K562 (cell line): ENCODE results near the gene GNAZ. TPM values are rescaled to one million over a fixed set of nuclear protein-coding genes. Genes with fewer than 3 reads are reported as not detected.

Experiments used
- ATAC-seq: fragments of 200-7000 bp; cut with Tn5 transposase; 3 replicates; pipeline ENCODE4 v1.9.1; 2020; ENCODE audit warnings: moderate library complexity
- BruUV-seq: library from RNA; stranded (reverse); fragments of 400-500 nt; replicated peaks from 2 replicates; lab custom pipeline; 2021; lab: Mats Ljungman, UMichigan
- CTCF ChIA-PET: fragments of 300-600 bp; formaldehyde crosslinking; extraction: SDS; loops from one replicate; lab custom pipeline; 2021; ENCODE audit warnings: low intra/inter-chr PET ratio; lab: Yijun Ruan, JAX
- POLR2A ChIA-PET: fragments of 300-600, 350-650 bp; sonication (Branson Sonifier 250); formaldehyde crosslinking; extraction: SDS; loops from one replicate; lab custom pipeline; 2021; ENCODE audit warnings: antibody characterized with exemption, inconsistent platforms; lab: Yijun Ruan, JAX
- DNase-seq, 4 experiments: peaks; one replicate each; pipeline versions ENCODE4 v3.0.0 to v3.0.0-alpha.2; 2011 to 2018; ENCODE audit warnings: low spot score in 3 of 4, mixed read lengths in 3 of 4; ENCODE audit errors: extremely low read depth in 1 of 4
- FAIRE-seq: peaks from 2 replicates; lab custom pipeline; 2011; peaks lifted over from hg19 to GRCh38; lab: Jason Lieb, UNC
- H2AFZ ChIP-seq: 2 replicates; pipeline ENCODE4 v1.6.0; 2011; ENCODE audit warnings: low read depth, low read length, control low read depth, inconsistent platforms
- H3K27ac ChIP-seq: fragments of 200-600 bp; 3 replicates; pipeline ENCODE4 v1.8.0; 2011; ENCODE audit warnings: low read depth, mild to moderate bottlenecking, control low read depth, inconsistent platforms, low read length, moderate library complexity, mixed read lengths; ENCODE audit errors: extremely low read depth
- H3K27me3 ChIP-seq, 2 experiments: fragments of 300-600 bp in 1 of 2; 2 replicates in 1 of 2; 3 replicates in 1 of 2; pipeline versions ENCODE4 v1.6.0 to v1.8.0; 2011; ENCODE audit warnings: inconsistent platforms in 2 of 2, low read length in 2 of 2, mild to moderate bottlenecking in 1 of 2, mixed read lengths in 1 of 2, moderate library complexity in 1 of 2; ENCODE audit not compliant: control insufficient read depth in 2 of 2, insufficient read depth in 2 of 2
- H3K36me3 ChIP-seq: fragments of 300-600 bp; 3 replicates; pipeline ENCODE4 v1.8.0; 2011; ENCODE audit warnings: mild to moderate bottlenecking, low read length, inconsistent platforms; ENCODE audit not compliant: control insufficient read depth, insufficient read depth
- H3K4me1 ChIP-seq, 2 experiments: fragments of 200-600 bp in 1 of 2; replicated peaks in 1 of 2; 2 replicates in 1 of 2; 3 replicates in 1 of 2; pipeline versions ENCODE4 v1.5.1 to v1.8.0; 2011; ENCODE audit warnings: inconsistent platforms in 2 of 2, low read length in 2 of 2, mild to moderate bottlenecking in 1 of 2, mixed read lengths in 1 of 2, moderate library complexity in 1 of 2; ENCODE audit not compliant: control insufficient read depth in 2 of 2, insufficient read depth in 2 of 2
- H3K4me2 ChIP-seq: 2 replicates; pipeline ENCODE4 v1.6.1; 2011; ENCODE audit warnings: low read length, control low read depth, inconsistent platforms, mixed read lengths; ENCODE audit not compliant: insufficient read depth
- H3K4me3 ChIP-seq: fragments of 200-600 bp; sonication (generic), shearing (Covaris generic); 2 replicates; pipeline ENCODE4 v1.5.1; 2016; ENCODE audit warnings: control low read depth, inconsistent platforms
- H3K79me2 ChIP-seq: fragments of 200-600 bp; 3 replicates; pipeline ENCODE4 v1.8.0; 2011; ENCODE audit warnings: low read length, inconsistent platforms; ENCODE audit not compliant: control insufficient read depth, insufficient read depth
- H3K9ac ChIP-seq, 2 experiments: 2 replicates each; pipeline versions ENCODE4 v1.6.0 to v1.6.1; 2011; ENCODE audit warnings: low read depth in 2 of 2, low read length in 2 of 2, control low read depth in 1 of 2, inconsistent platforms in 1 of 2, mild to moderate bottlenecking in 1 of 2, mixed read lengths in 1 of 2; ENCODE audit not compliant: insufficient read depth in 1 of 2
- H3K9me1 ChIP-seq: one replicate; pipeline ENCODE4 v1.6.0; 2011; ENCODE audit warnings: inconsistent platforms, mild to moderate bottlenecking, low read length, moderate library complexity; ENCODE audit not compliant: control insufficient read depth, insufficient read depth
- H3K9me3 ChIP-seq: replicated peaks from 2 replicates; pipeline ENCODE4 v1.5.1; 2011; ENCODE audit warnings: low read depth, low read length, inconsistent platforms; ENCODE audit not compliant: control insufficient read depth, insufficient read depth
- H4K20me1 ChIP-seq: replicated peaks from 2 replicates; pipeline ENCODE4 v1.6.1; 2011; ENCODE audit warnings: low read length, inconsistent platforms, mixed read lengths; ENCODE audit not compliant: control insufficient read depth, insufficient read depth
- CBFA2T2 ChIP-seq: fragments of 450-650 bp; conservative IDR thresholded peaks from 2 replicates; pipeline ENCODE4 v1.6.1; 2017; ENCODE audit warnings: mild to moderate bottlenecking
- CHD2 ChIP-seq: IDR thresholded peaks from 2 replicates; pipeline ENCODE4 v1.6.1; 2011; ENCODE audit warnings: low read depth, low read length
- FUS ChIP-seq: fragments of 200-400 bp; formaldehyde crosslinking; optimal IDR thresholded peaks from 2 replicates; pipeline ENCODE3; 2017; ENCODE audit warnings: low read depth, low read length
- LEF1 ChIP-seq: fragments of 450-650 bp; IDR thresholded peaks from 2 replicates; pipeline ENCODE4 v1.6.1; 2016; ENCODE audit warnings: mild to moderate bottlenecking
- MAFG ChIP-seq: fragments of 450-650 bp; conservative IDR thresholded peaks from 2 replicates; pipeline ENCODE4 v1.6.1; 2016; ENCODE audit warnings: missing genetic modification characterization, missing compliant biosample characterization
- MCM2 ChIP-seq: fragments of 450-650 bp; IDR thresholded peaks from 2 replicates; pipeline ENCODE4 v1.6.1; 2017; ENCODE audit warnings: low read depth, mild to moderate bottlenecking
- MCM5 ChIP-seq: fragments of 450-650 bp; IDR thresholded peaks from 2 replicates; pipeline ENCODE4 v1.6.1; 2016; ENCODE audit warnings: low read depth
- MLX ChIP-seq, 2 experiments: fragments of 450-650 bp in 1 of 2; sonication (generic) in 1 of 2; formaldehyde crosslinking; conservative IDR thresholded peaks; 2 replicates each; pipeline versions ENCODE4 v1.4.0 to v1.8.1; 2020 to 2022; ENCODE audit warnings: mild to moderate bottlenecking in 1 of 2, missing genetic modification reagents in 1 of 2
- RAD21 ChIP-seq, 2 experiments: fragments of 250-450 bp in 1 of 2; fragments of 450-650 bp in 1 of 2; sonication (Bioruptor Pico) in 1 of 2; formaldehyde crosslinking in 1 of 2; IDR thresholded peaks in 1 of 2; conservative IDR thresholded peaks in 1 of 2; 2 replicates each; pipeline versions ENCODE4 v1.4.0 to v1.8.0; 2020 to 2022; ENCODE audit warnings: mild to moderate bottlenecking in 2 of 2, moderate library complexity in 1 of 2
- TEAD4 ChIP-seq, 2 experiments: sonication (generic) in 1 of 2; formaldehyde crosslinking in 1 of 2; IDR thresholded peaks; 2 replicates each; pipeline versions ENCODE4 v1.6.1 to v1.8.0; 2012 to 2022; ENCODE audit warnings: borderline replicate concordance in 1 of 2, inconsistent platforms in 1 of 2, low read length in 1 of 2, mild to moderate bottlenecking in 1 of 2, missing genetic modification reagents in 1 of 2
- ZBTB7A ChIP-seq: IDR thresholded peaks from 2 replicates; pipeline ENCODE4 v1.6.1; 2011; ENCODE audit warnings: low read depth, mild to moderate bottlenecking, low read length, moderate library complexity, borderline replicate concordance; ENCODE audit not compliant: control insufficient read depth
- ZNF232 ChIP-seq: sonication (generic); formaldehyde crosslinking; IDR thresholded peaks from 2 replicates; pipeline ENCODE4 v1.8.0; 2022; ENCODE audit warnings: mild to moderate bottlenecking, missing genetic modification reagents
- ZNF449 ChIP-seq: fragments of 250-450 bp; sonication (Bioruptor Pico); IDR thresholded peaks from 2 replicates; pipeline ENCODE4 v1.8.0; 2022; ENCODE audit warnings: moderate library complexity, mild to moderate bottlenecking, inconsistent platforms
- ZNF780A ChIP-seq: fragments of 250-450 bp; sonication (Bioruptor Pico); IDR thresholded peaks from 2 replicates; pipeline ENCODE4 v1.5.0; 2021; ENCODE audit warnings: mild to moderate bottlenecking
- WGBS: fragments of 100-300 bp; shearing (Covaris generic); methylation state at CpG from one replicate; pipeline ENCODE4 v1.1.6; 2016; ENCODE audit warnings: low coverage, mixed read lengths; ENCODE audit not compliant: insufficient coverage; ENCODE audit errors: missing lambda C conversion rate; 5-methylcytosine and 5-hydroxymethylcytosine counted together
- in situ Hi-C: fragments of 300-500 bp; cut with MboI; formaldehyde crosslinking; loops from 4 replicates; pipeline ENCODE4 v1.15.0; 2018; ENCODE audit warnings: inconsistent platforms, mixed read lengths
- intact Hi-C: fragments of 100-400 bp; cut with micrococcal nuclease; formaldehyde crosslinking; loops from 2 replicates; pipeline ENCODE4 v1.14.2; 2022
- polyA plus RNA-seq, 8 experiments: library from polyadenylated mRNA; depleted of rRNA in 4 of 8; stranded (reverse) in 5 of 8; unstranded in 3 of 8; fragments of >200 nt; fragmentation: Nextera tagmentation in 2 of 8; fragmentation: Illumina TruSeq in 1 of 8; extraction: Ambion mirVana in 2 of 8; extraction: Trizol in 1 of 8; gene quantifications; 2 replicates each; pipeline versions ENCODE4 v1.2.1 to v1.2.3, GENCODE V29; 2011 to 2014; ENCODE audit warnings: inconsistent platforms in 1 of 8, missing spikeins in 1 of 8
- total RNA-seq, 7 experiments: library from RNA; depleted of rRNA in 6 of 7; stranded (reverse); fragments of >200 nt in 6 of 7; fragmentation: Illumina TruSeq in 2 of 7; extraction: Trizol in 2 of 7; gene quantifications; 2 replicates each; pipeline versions ENCODE4 v1.2.1 to v1.2.3, GENCODE V29; 2011 to 2021; ENCODE audit warnings: low replicate concordance in 1 of 7
- TF ChIP-seq, protein P1 (sequence below), 2 experiments: IDR thresholded peaks; 2 replicates each; pipeline ENCODE4 v1.6.1; 2012; ENCODE audit warnings: improper control_type of control experiment in 2 of 2, low read depth in 2 of 2, low read length in 2 of 2, borderline replicate concordance in 1 of 2

Gene GNAZ
- total and polyA plus RNA-seq, 9 of the 15 experiments (the other 6 are each of a cell fraction or from before 2014, with no cell fraction given), result 0.04 to 0.22 (median 0.13) TPM; not detected in 3

DNA sequence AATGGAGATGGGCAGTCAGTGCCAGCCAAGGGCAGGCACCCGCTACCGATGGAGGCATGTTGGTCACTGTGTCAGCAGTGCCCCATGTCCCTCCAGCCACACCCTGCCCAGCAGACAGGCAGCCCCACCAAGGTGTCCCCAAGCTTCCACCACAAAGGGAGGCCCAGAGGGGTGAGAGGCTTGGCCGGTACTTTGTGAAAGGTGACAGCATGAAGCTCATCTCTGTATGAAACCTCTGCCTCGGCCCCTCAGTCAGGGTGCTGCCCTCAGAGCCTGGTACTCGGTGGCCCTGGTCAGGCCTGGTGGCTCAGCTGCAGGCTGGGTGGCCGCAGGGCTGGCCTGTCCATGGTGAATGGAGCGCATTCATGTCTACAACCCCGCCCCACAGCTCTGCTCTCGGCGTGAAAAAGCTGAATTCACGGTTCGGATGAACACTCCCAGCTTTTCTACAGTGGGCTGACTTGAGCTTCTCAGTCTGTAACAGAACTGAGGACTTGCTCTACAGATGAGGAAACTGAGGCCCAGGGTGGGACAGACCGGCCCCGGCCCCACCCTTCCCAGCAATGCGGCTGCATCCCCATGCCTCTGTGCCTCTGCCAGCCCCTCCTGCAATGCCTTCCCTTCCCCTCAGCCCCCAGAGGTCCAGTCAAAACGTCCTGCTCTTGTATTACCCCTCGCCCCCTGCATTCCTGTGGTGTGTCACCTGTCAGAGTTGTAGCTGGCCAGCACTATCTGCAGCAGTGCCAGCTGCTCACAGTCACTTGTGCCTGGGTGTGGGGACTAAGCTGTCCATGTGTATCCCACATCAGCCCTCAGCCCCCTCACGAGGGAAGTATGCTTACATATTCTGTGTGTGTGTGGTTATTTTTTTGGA, 43.8 kb downstream of the GNAZ start:
- intact Hi-C loops, result loop anchor here (2.0 kb wide), 1 partner anchor 21 kb away; no protein-coding TSS in a partner anchor
- H3K79me2 ChIP-seq, result no peaks in the 10 kb centered on the region
- TF ChIP-seq ZNF780A (CRISPR knock-in tag), result no peak
- no peak for TF ChIP-seq FUS
- peak; percentile 27; the same call in 1 of the 2 replicates for TF ChIP-seq TEAD4 (IDR thresholded peaks at IDR 0.05; ENCODE audit: low read length)
- no peak for TF ChIP-seq TEAD4 (CRISPR knock-in tag; IDR thresholded peaks at IDR 0.05; ENCODE audit: borderline replicate concordance)
- TF ChIP-seq ZNF232 (CRISPR knock-in tag), result no peak
- TF ChIP-seq CBFA2T2, result peak; percentile 19; the same call in 1 of the 2 replicates
- TF ChIP-seq LEF1, result no peak
- TF ChIP-seq, protein P1, sequence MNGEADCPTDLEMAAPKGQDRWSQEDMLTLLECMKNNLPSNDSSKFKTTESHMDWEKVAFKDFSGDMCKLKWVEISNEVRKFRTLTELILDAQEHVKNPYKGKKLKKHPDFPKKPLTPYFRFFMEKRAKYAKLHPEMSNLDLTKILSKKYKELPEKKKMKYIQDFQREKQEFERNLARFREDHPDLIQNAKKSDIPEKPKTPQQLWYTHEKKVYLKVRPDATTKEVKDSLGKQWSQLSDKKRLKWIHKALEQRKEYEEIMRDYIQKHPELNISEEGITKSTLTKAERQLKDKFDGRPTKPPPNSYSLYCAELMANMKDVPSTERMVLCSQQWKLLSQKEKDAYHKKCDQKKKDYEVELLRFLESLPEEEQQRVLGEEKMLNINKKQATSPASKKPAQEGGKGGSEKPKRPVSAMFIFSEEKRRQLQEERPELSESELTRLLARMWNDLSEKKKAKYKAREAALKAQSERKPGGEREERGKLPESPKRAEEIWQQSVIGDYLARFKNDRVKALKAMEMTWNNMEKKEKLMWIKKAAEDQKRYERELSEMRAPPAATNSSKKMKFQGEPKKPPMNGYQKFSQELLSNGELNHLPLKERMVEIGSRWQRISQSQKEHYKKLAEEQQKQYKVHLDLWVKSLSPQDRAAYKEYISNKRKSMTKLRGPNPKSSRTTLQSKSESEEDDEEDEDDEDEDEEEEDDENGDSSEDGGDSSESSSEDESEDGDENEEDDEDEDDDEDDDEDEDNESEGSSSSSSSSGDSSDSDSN (IDR thresholded peaks at IDR 0.05; ENCODE audit: borderline replicate concordance in 1 of 2, low read depth in 2 of 2, low read length in 2 of 2), result 0 out of 4 replicates have a peak, but pooled peaks of 1 of the 2 experiments have one; percentile 55
- no peak for TF ChIP-seq CHD2
- TF ChIP-seq MCM2, result no peak
- 0 out of 4 replicates have a peak, but pooled peaks of 1 of the 2 experiments have one; percentile 12 for TF ChIP-seq RAD21 (CRISPR knock-in tag; conservative IDR thresholded peaks at IDR 0.05 in 1 of 2, IDR thresholded peaks at IDR 0.05 in 1 of 2)
- TF ChIP-seq MAFG (tag), result no peak
- TF ChIP-seq MLX (CRISPR knock-in tag; conservative IDR thresholded peaks at IDR 0.05), result 0 out of 4 replicates have a peak, but pooled peaks of 1 of the 2 experiments have one; percentile 58
- TF ChIP-seq ZNF449 (CRISPR knock-in tag), result no peak
- TF ChIP-seq MCM5, result peak; percentile 4; the same call in 1 of the 2 replicates
- peak; percentile 21; the same call in 1 of the 2 replicates for TF ChIP-seq ZBTB7A

More for the DNA sequence above, 43.8 kb downstream of the GNAZ start:
- CTCF ChIA-PET, result no interaction called here
- Histone ChIP-seq H3K4me3 (no peak overlapping the region), H2AFZ (no peak overlapping the region), H3K9ac (peak overlapping the region in 1 of 2 experiments; percentile 29; a peak in 2 of 4 replicates), H3K36me3 (no peaks in the 10 kb centered on the region), H4K20me1 (peaks cover 96% of the 10 kb centered on the region), H3K9me1 (peaks cover 8% of the 10 kb centered on the region), H3K9me3 (no peaks in the 10 kb centered on the region), H3K27ac (no peak overlapping the region), H3K27me3 (peaks cover 38 to 98% of the 10 kb centered on the region in 2 experiments; a peak in 4 of 5 replicates), H3K4me2 (no peak overlapping the region), H3K4me1 (peaks cover 0 to 24% of the 10 kb centered on the region in 2 experiments; a peak in 1 of 5 replicates)
- peak in 3 of 4 experiments; percentile 53 to 59 (median 56) for DNase-seq
- POLR2A ChIA-PET, result interaction anchor here (0.6 to 19.0 kb wide), 30 partner anchors 8 to 404 kb away, joined by 3 to 414 read pairs (median 4); partner anchors contain the start of genes GNAZ and RAB36
- no TSS peak for BruUV-seq
- ATAC-seq, result no peak; the same call in 2 of the 3 replicates
- in situ Hi-C loops, result no loop called here
- WGBS, result 1% methylated on average over 18 of the region's 18 CpGs
- no peak for FAIRE-seq
